Astrocyte of the cerebellum (primary cell): ENCODE results near the gene VWA8.

ENCODE experiments used
- DNase-seq: peaks from one replicate; pipeline ENCODE4 v3.0.0-alpha.2; 2011; ENCODE audit warnings: low read depth
- H3K4me3 ChIP-seq: 2 replicates; pipeline ENCODE4 v1.5.1; 2011; ENCODE audit warnings: mild to moderate bottlenecking, low read depth, low read length, moderate library complexity
- in situ Hi-C: cut with HindIII; loops from 2 replicates; pipeline ENCODE4 v1.10.0; 2017; ENCODE audit warnings: low sequenced_read_pairs
- TF ChIP-seq, protein P1 (sequence below): IDR thresholded peaks from 2 replicates; pipeline ENCODE4 v1.5.1; 2012; ENCODE audit warnings: low read length, low read depth, moderate library complexity, mild to moderate bottlenecking; ENCODE audit errors: missing control alignments

Gene VWA8

GRCh38 chr13:41554626-41555386, 406.1 kb downstream of the VWA8 start:
- H3K4me3 ChIP-seq = no peak overlapping the region
- TF ChIP-seq, protein P1, sequence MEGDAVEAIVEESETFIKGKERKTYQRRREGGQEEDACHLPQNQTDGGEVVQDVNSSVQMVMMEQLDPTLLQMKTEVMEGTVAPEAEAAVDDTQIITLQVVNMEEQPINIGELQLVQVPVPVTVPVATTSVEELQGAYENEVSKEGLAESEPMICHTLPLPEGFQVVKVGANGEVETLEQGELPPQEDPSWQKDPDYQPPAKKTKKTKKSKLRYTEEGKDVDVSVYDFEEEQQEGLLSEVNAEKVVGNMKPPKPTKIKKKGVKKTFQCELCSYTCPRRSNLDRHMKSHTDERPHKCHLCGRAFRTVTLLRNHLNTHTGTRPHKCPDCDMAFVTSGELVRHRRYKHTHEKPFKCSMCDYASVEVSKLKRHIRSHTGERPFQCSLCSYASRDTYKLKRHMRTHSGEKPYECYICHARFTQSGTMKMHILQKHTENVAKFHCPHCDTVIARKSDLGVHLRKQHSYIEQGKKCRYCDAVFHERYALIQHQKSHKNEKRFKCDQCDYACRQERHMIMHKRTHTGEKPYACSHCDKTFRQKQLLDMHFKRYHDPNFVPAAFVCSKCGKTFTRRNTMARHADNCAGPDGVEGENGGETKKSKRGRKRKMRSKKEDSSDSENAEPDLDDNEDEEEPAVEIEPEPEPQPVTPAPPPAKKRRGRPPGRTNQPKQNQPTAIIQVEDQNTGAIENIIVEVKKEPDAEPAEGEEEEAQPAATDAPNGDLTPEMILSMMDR = no peak
- no peak for DNase-seq
- in situ Hi-C loops = no loop called here

GRCh38 chr13:41554180-41554579, 406.7 kb downstream of the VWA8 start:
- no peak for DNase-seq
- H3K4me3 ChIP-seq = no peak overlapping the region
- TF ChIP-seq, protein P1 = no peak
- in situ Hi-C loops = no loop called here

DNA sequence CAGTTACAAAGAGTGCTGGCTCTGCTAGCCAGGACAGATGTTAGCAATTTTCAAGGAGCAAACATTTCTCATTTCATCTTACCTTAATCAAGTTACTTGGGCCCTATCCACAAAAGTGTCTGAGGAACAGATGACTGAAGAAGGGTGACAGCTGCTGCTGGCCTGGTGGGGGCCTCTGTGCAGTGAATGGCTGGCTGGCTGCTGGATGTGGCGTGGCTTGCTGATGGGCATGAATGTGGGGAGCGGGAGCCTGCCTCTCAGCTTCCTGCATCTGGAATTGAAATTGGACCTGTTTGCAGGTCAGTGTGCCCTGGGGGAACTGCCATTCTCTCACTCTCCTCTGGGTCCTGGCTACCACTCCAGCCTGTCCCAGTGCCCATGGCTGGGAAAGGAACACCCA, 408.9 kb downstream of the VWA8 start:
- in situ Hi-C loops = no loop called here
- TF ChIP-seq, protein P1 = no peak
- no peak for DNase-seq
- H3K4me3 ChIP-seq = no peak overlapping the region

DNA sequence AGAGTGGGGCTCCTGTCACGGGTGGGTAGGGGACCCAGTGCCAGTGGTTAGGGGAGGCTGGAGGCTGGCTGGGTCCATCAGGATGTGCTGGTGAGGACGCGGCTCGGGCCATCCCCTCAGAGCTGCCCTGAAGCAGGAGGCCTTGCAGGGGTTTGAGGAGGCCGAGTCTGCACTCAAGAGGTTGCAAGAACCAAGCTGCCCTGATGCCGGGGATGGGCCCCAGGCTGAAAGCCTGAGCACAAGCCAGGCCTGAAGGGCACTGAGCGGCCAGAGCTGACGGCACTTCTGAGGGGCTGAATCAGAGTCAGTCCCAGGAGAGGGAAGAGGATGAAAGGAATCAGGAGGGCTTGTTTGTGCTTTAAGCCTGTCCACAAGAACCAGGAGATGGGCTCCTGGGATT, 410.6 kb downstream of the VWA8 start:
- in situ Hi-C loops = no loop called here
- TF ChIP-seq, protein P1 = no peak
- DNase-seq = no peak
- no peak overlapping the region for H3K4me3 ChIP-seq

GRCh38 chr13:41549491-41549890, 411.4 kb downstream of the VWA8 start:
- TF ChIP-seq, protein P1 = no peak
- in situ Hi-C loops = no loop called here
- H3K4me3 ChIP-seq = no peak overlapping the region
- no peak for DNase-seq

- in situ Hi-C loops = no loop called here
- TF ChIP-seq, protein P1 = no peak
Observed at GRCh38 chr13:41548910-41549309, 412.0 kb downstream of the VWA8 start.

DNA sequence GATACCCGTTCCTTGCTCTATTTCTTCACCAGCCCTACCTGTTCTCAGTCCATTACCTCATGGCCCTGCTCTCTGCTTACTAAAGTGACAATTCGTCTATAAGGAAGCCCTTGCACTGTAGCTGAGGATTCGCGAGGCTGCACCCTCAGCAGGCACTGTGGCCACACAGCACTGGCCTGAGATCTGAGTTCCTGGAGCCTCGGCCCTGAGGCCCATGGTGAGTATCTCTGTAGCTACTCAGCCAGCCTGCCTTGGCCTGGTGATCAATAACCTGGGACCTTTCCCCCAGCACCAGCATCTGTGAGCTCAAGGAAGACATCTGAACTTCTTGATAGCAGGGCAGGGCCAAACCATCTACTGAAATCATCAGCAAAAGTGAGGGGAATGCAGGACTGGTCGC, 412.9 kb downstream of the VWA8 start:
- in situ Hi-C loops = no loop called here
- no peak for DNase-seq
- TF ChIP-seq, protein P1 = no peak
- H3K4me3 ChIP-seq = no peak overlapping the region

More at GRCh38 chr13:41548910-41549309, 412.0 kb downstream of the VWA8 start:
- no peak overlapping the region for H3K4me3 ChIP-seq
- DNase-seq = no peak
